GM12892 (cell line): ENCODE measurements around the gene TMEM106A.

ENCODE experiments used
- POLR2A ChIP-seq: IDR thresholded peaks from 2 replicates; pipeline ENCODE4 v1.6.1; 2011; ENCODE audit warnings: low read depth, low read length, control low read depth
- POLR2AphosphoS5 ChIP-seq: IDR thresholded peaks from 2 replicates; pipeline ENCODE4 v1.6.1; 2011; ENCODE audit warnings: low read depth, low read length, control low read depth
- TAF1 ChIP-seq: IDR thresholded peaks from 2 replicates; pipeline ENCODE4 v1.6.1; 2011; ENCODE audit warnings: low read depth, mild to moderate bottlenecking, control low read depth, low read length, borderline replicate concordance

DNA sequence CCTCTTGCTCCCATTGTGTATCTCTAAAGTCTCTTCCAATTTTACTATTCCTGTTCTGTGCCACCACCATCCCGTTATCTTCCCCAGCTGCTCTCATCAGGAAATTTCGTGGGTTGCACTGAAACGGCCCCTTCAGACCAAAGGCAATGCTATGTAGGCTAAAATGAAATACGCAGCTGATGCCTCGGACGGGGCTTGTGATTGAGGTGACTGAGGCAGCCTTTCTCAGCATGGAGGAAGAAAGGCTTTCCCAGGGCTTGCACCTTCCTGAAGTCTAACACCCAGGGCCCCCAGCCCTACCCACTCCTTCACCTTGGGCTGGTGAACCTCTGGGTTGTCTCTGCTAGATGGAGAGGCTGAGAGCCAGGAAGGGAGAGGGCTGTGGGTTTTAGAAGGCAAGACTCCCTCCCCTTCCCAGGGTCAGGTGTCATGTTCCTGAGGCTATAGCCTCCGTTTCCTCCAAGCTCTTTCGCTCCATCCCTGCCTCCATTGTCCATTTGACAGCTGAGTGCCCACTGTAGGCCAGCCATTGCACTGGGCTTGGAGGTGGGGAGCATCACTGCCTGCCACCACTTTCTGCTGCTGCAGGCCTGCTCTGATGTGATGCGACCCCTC is 8.9 kb downstream of the TMEM106A start:
- TF ChIP-seq TAF1 (no peak), POLR2AphosphoS5 (no peak), POLR2A (no peak)
